Panc1 (cell line): ENCODE results near the gene RYK.

ENCODE experiments used
- POLR2AphosphoS5 ChIP-seq: IDR thresholded peaks from 2 replicates; pipeline ENCODE4 v1.6.1; 2012; ENCODE audit warnings: mild to moderate bottlenecking, low read depth, low read length, moderate library complexity
- TCF7L2 ChIP-seq: IDR thresholded peaks from 2 replicates; pipeline ENCODE4 v1.6.1; 2011; ENCODE audit warnings: mild to moderate bottlenecking, low read depth, low read length, inconsistent platforms
- TF ChIP-seq, protein P1 (sequence below): fragments of 450-650 bp; IDR thresholded peaks from 2 replicates; pipeline ENCODE4 v1.5.1; 2017; ENCODE audit warnings: mild to moderate bottlenecking

- TF ChIP-seq, protein P1, sequence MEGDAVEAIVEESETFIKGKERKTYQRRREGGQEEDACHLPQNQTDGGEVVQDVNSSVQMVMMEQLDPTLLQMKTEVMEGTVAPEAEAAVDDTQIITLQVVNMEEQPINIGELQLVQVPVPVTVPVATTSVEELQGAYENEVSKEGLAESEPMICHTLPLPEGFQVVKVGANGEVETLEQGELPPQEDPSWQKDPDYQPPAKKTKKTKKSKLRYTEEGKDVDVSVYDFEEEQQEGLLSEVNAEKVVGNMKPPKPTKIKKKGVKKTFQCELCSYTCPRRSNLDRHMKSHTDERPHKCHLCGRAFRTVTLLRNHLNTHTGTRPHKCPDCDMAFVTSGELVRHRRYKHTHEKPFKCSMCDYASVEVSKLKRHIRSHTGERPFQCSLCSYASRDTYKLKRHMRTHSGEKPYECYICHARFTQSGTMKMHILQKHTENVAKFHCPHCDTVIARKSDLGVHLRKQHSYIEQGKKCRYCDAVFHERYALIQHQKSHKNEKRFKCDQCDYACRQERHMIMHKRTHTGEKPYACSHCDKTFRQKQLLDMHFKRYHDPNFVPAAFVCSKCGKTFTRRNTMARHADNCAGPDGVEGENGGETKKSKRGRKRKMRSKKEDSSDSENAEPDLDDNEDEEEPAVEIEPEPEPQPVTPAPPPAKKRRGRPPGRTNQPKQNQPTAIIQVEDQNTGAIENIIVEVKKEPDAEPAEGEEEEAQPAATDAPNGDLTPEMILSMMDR, result no peak
- TF ChIP-seq TCF7L2 (no peak), POLR2AphosphoS5 (no peak)
Measured at GRCh38 chr3:134296616-134297015, 46.0 kb upstream of the RYK start.
